CD4-positive, alpha-beta T cell treated with Interleukin-12 subunit alpha and Interleukin-12 subunit beta, for 1 hour (primary cell): Measurements from ENCODE around the gene PGAM2.

Source experiments
- DNase-seq: peaks from one replicate; pipeline ENCODE4 v3.0.0-alpha.2; 2020

The PGAM2 gene

GRCh38 chr7:44063894-44064651, 1.3 kb downstream of the PGAM2 start:
- DNase-seq = no peak

GRCh38 chr7:44063547-44063893, 1.8 kb downstream of the PGAM2 start:
- DNase-seq = no peak

GRCh38 chr7:44062903-44063295, 2.5 kb downstream of the PGAM2 start:
- DNase-seq = no peak

DNA sequence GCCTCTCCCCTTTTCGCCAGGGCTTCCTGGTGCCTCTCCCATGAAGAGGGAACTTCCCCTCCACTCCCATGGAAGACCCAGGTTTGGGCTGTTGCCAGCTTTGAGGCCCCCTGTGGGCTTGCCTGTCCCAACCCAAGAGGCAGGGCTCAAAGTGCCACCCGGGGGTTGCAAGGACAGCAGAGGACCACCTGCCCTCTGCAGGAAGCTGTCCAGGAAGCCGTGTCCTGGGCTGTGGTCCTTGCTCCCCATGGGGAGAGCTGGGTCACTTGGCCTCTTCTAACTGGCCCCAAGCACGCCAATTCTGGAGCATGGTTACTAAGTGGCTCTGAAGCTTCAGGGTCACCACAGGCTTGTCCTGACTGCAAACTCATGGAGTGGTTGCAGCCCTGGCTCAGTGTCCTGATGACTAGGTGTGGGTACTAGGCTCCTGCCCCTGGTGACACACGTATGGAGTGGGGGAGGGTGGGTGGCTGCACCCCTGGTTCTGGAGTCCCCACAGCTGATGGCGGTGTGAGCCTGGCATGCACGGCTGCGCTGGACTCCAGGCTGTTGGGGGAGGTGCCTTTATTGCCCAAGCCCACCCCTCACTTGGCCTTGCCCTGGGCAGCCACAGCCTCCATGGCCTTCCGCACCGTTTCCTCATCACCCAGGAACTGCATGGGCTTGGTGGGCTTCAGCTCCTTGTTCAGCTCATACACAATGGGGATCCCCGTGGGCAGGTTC, 3.0 kb downstream of the PGAM2 start:
- no peak for DNase-seq

- no peak for DNase-seq
These were observed 3.7 kb downstream of the PGAM2 start for GRCh38 chr7:44061645-44062179.

GRCh38 chr7:44060948-44061644, 4.3 kb downstream of the PGAM2 start:
- no peak for DNase-seq

- no peak for DNase-seq
These were observed 5.0 kb downstream of the PGAM2 start for GRCh38 chr7:44060091-44060947.

GRCh38 chr7:44059219-44060090, 5.9 kb downstream of the PGAM2 start:
- no peak for DNase-seq

DNA sequence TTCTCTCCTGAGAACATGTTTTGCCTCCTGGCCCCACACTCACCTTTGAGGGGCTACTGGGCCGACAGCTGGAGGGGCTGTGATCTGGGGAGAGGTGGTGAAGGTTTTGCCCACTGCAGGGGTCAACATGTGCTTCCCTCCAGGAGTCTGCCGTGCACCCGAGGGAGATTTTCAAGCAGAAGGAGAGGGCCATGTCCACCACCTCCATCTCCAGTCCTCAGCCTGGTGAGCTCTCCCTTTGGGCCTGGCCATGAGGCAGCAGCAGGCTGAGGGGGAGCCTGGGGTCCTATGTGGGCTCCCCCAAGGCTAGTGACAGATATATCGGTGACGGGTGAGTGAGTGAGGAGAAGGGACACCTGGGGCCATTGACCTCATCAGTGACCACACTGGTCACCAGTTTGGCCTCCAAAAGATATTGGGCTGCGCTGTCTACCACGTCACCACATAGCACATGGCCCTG, 6.6 kb downstream of the PGAM2 start:
- no peak for DNase-seq

DNA sequence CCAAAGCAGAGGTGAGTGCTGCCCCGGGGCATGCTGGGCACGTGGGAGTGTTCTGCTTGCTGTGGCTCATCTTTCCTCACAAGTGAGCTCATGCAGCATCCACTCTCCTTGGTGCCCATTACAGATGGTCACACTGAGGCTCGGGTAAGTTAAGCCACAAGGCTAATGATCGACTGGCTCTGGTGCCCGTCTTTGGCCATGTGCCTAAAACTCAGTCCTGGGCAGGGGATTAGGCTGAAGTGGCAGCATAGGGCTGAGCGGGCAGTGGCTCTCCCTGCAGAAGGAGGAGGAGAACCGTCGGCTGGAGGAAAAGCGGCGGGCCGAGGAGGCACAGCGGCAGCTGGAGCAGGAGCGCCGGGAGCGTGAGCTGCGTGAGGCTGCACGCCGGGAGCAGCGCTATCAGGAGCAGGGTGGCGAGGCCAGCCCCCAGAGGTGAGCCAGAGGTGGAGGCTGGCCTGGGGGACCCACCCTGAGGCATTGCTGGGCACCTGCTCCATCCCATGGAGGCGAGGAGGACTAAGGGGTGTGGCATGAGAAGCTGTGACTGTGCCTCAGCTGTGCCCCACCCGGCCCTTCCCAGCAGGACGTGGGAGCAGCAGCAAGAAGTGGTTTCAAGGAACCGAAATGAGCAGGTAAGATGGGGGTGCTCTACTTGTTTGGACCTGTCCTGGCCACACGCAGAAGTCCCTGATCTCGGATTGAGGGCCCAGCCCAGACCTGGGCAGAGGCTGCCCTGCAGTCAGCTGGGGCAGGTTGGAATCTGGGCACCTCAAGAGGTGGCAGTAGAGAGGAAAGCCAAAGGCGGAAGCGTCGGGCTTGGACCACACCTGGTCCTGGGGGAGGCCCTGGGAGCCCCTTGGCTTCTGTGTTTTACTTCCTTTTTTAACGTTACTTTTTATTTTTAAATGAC, 7.3 kb downstream of the PGAM2 start:
- DNase-seq = no peak

DNA sequence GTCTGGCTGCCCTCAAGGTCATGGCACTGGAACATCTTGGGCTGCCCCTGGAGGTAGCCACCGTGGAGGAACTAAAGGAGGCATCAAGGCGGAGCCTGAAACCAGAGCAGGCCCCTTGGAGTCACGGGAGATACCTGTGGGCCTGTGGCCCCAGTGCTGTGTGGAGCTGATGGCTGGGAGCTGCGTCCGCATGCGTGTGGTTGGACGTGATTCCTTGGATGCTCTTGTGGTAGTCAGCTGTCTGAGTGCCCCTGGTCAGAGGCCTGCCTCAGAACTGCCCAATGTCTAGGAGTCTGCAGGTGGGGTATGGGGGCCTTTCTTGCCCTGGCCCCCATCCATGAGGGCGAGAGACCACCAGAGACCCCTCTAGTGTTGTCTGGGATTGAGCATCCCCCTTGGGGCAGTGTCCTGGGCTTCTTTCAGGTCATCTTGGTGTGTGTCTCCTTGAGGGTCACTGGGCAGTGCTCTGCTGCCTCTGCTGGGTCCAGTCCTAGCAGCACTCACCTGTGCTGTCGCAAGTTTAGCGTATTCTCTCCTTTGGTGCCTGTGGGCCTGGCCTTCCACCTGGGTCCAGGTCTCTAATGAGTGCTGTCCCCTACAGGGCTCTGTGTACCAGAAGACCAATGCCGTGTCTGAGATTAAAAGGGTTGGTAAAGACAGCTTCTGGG, 8.1 kb downstream of the PGAM2 start:
- DNase-seq = no peak

GRCh38 chr7:44056681-44057080, 8.7 kb downstream of the PGAM2 start:
- no peak for DNase-seq

- no peak for DNase-seq
These were observed 12.5 kb downstream of the PGAM2 start for GRCh38 chr7:44052771-44053365.

- DNase-seq = no peak
These were observed 13.7 kb downstream of the PGAM2 start for GRCh38 chr7:44051611-44052220.

- DNase-seq = no peak
These were observed 14.3 kb downstream of the PGAM2 start for GRCh38 chr7:44050915-44051560.

GRCh38 chr7:44050121-44050914, 15.0 kb downstream of the PGAM2 start:
- DNase-seq = no peak

- DNase-seq = no peak
These were observed 17.2 kb downstream of the PGAM2 start for GRCh38 chr7:44048031-44048795.
